Testis (tissue), 2 donors: ENCODE measurements around the gene PAMR1.

Experiments used
- CTCF ChIP-seq, 3 experiments: fragments of 450-650 bp in 2 of 3; fragments of 200-600 bp in 1 of 3; sonication (generic) in 1 of 3; IDR thresholded peaks; one replicate each; pipeline ENCODE4 v1.5.1; 2016 to 2019; ENCODE audit warnings: antibody characterized with exemption in 3 of 3, mild to moderate bottlenecking in 2 of 3, moderate library complexity in 1 of 3
- POLR2A ChIP-seq: fragments of 450-650 bp; IDR thresholded peaks from one replicate; pipeline ENCODE4 v1.6.1; 2017; ENCODE audit warnings: antibody characterized with exemption, mild to moderate bottlenecking, moderate library complexity

- TF ChIP-seq CTCF (IDR thresholded peaks at IDR 0.05) (no peak), POLR2A (no peak)
These were observed 6.7 kb downstream of the PAMR1 start for GRCh38 chr11:35518766-35519165.
